PC-9 (cell line): ENCODE results near the gene EGR1. TPM values are rescaled to one million over a fixed set of nuclear protein-coding genes. Genes with fewer than 3 reads are reported as not detected.
A peak's percentile ranks its signal among the peaks of the same experiment; 100 is the strongest.

ENCODE experiments used
- Bru-seq: library from RNA; stranded (reverse); fragments of 400-500 nt; gene quantifications from one replicate; lab custom pipeline; 2021; lab: Mats Ljungman, UMichigan
- BruChase-seq, 2 experiments: library from RNA; stranded (reverse); fragments of 400-500 nt; gene quantifications; one replicate each; lab custom pipeline; 2021; lab: Mats Ljungman, UMichigan
- BruUV-seq: library from RNA; stranded (reverse); fragments of 400-500 nt; replicated peaks from 2 replicates; lab custom pipeline; 2021; lab: Mats Ljungman, UMichigan
- CTCF ChIA-PET: fragments of 300-600 bp; sonication (Branson Sonifier 250); formaldehyde crosslinking; loops from one replicate; lab custom pipeline; 2022; ENCODE audit warnings: antibody characterized with exemption; lab: Charles Lee
- POLR2A ChIA-PET: fragments of 300-600 bp; sonication (Branson Sonifier 250); formaldehyde crosslinking; loops from one replicate; lab custom pipeline; 2022; ENCODE audit warnings: antibody characterized with exemption; ENCODE audit not compliant: unreplicated experiment; lab: Charles Lee
- DNase-seq, 2 experiments: peaks; one replicate each; pipeline versions ENCODE4 v3.0.0 to v3.0.0-alpha.2; 2015 to 2022; ENCODE audit warnings: mixed read lengths in 1 of 2
- H2AFZ ChIP-seq: fragments of 200-600 bp; sonication (generic); 2 replicates; pipeline ENCODE4 v1.8.1; 2017; ENCODE audit warnings: antibody characterized with exemption
- H3F3A ChIP-seq: fragments of 200-600 bp; sonication (generic); 2 replicates; pipeline ENCODE4 v1.8.1; 2017; ENCODE audit warnings: antibody characterized with exemption, mild to moderate bottlenecking, low read depth; ENCODE audit not compliant: insufficient read depth
- H3K27ac ChIP-seq: fragments of 200-600 bp; sonication (generic); 2 replicates; pipeline ENCODE4 v1.6.1; 2016; ENCODE audit warnings: mixed run types
- H3K27me3 ChIP-seq: fragments of 200-600 bp; sonication (generic); 2 replicates; pipeline ENCODE4 v1.6.1; 2016; ENCODE audit warnings: low read depth, mixed run types; ENCODE audit not compliant: insufficient read depth
- H3K36me3 ChIP-seq: fragments of 200-600 bp; sonication (generic); 2 replicates; pipeline ENCODE4 v1.6.1; 2016; ENCODE audit warnings: low read depth, mixed run types
- H3K4me1 ChIP-seq: fragments of 200-600 bp; sonication (generic); replicated peaks from 2 replicates; pipeline ENCODE4 v1.6.1; 2016; ENCODE audit warnings: mixed run types; ENCODE audit not compliant: insufficient read depth
- H3K4me2 ChIP-seq: fragments of 200-600 bp; sonication (generic); 2 replicates; pipeline ENCODE4 v1.6.1; 2017; ENCODE audit warnings: mixed run types
- H3K4me3 ChIP-seq: fragments of 200-600 bp; sonication (generic); 2 replicates; pipeline ENCODE4 v1.6.1; 2016; ENCODE audit warnings: mixed run types
- H3K79me2 ChIP-seq: fragments of 200-600 bp; sonication (generic); 2 replicates; pipeline ENCODE4 v1.6.1; 2017; ENCODE audit warnings: low read depth, mixed run types
- H3K9me2 ChIP-seq: fragments of 200-600 bp; sonication (generic); 2 replicates; pipeline ENCODE4 v1.8.1; 2017; ENCODE audit warnings: mild to moderate bottlenecking; ENCODE audit not compliant: insufficient read depth
- H3K9me3 ChIP-seq: fragments of 200-600 bp; sonication (generic); 2 replicates; pipeline ENCODE4 v1.8.1; 2016; ENCODE audit warnings: low read depth; ENCODE audit not compliant: insufficient read depth
- H4K20me1 ChIP-seq: fragments of 200-600 bp; sonication (generic); 2 replicates; pipeline ENCODE4 v1.8.1; 2017; ENCODE audit not compliant: insufficient read depth
- EZH2 ChIP-seq: fragments of 200-600 bp; sonication (generic); IDR thresholded peaks from 2 replicates; pipeline ENCODE4 v1.8.0; 2017; ENCODE audit warnings: antibody characterized with exemption, low read depth
- intact Hi-C: fragments of 100-400 bp; cut with micrococcal nuclease; formaldehyde crosslinking; loops from one replicate; pipeline ENCODE4 v1.10.0; 2022; ENCODE audit not compliant: unreplicated experiment
- long read RNA-seq: library from polyadenylated mRNA; stranded (forward); transcript quantifications from one replicate; pipeline ENCODE4 v2.0.0, GENCODE V29; 2022
- total RNA-seq: library from RNA; stranded (reverse); gene quantifications from 2 replicates; pipeline ENCODE4 v1.2.3, GENCODE V29; 2021
- TF ChIP-seq, protein P1 (sequence below): fragments of 200-600 bp; sonication (generic); conservative IDR thresholded peaks from 2 replicates; pipeline ENCODE4 v1.6.1; 2017; ENCODE audit warnings: mixed run types, antibody characterized with exemption, mild to moderate bottlenecking, moderate library complexity

Gene EGR1
- 24.7 and 31.0 TPM in 2 replicates for total RNA-seq
- percentile 99 among the genes with signal in this experiment for Bru-seq, nascent RNA
- percentile 98 among the genes with signal in this experiment for BruChase-seq, experiment 1, labeled RNA remaining after a 2-hour chase
- percentile 82 among the genes with signal in this experiment for BruChase-seq, experiment 2, labeled RNA remaining after a 6-hour chase
- long read RNA-seq, transcript EGR1-201 (2 exons, 3,138 nt), result major isoform, 9 of 15 reads
- long read RNA-seq, partial matches to known transcripts, result 0 of 15 reads
- long read RNA-seq, other reads (novel, unspliced or antisense), result 6 of 15 reads

DNA sequence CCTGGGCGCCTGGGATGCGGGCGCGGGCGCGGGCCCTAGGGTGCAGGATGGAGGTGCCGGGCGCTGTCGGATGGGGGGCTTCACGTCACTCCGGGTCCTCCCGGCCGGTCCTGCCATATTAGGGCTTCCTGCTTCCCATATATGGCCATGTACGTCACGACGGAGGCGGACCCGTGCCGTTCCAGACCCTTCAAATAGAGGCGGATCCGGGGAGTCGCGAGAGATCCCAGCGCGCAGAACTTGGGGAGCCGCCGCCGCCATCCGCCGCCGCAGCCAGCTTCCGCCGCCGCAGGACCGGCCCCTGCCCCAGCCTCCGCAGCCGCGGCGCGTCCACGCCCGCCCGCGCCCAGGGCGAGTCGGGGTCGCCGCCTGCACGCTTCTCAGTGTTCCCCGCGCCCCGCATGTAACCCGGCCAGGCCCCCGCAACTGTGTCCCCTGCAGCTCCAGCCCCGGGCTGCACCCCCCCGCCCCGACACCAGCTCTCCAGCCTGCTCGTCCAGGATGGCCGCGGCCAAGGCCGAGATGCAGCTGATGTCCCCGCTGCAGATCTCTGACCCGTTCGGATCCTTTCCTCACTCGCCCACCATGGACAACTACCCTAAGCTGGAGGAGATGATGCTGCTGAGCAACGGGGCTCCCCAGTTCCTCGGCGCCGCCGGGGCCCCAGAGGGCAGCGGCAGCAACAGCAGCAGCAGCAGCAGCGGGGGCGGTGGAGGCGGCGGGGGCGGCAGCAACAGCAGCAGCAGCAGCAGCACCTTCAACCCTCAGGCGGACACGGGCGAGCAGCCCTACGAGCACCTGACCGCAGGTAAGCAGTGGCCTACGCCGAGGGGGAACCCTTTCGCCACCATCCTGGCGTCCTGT is at the start of gene EGR1:
TSS of gene EGR1 (plus strand) at position 219 of the 864 bp plus-strand sequence. CDS start at position 502, 283 bp downstream.
- peak; percentile 83 to 95 for DNase-seq
- H3K36me3 ChIP-seq, result no peaks in the 10 kb centered on the region
- BruUV-seq, result no TSS peak
- ChIA-PET CTCF (interaction anchor here (0.6 to 2.1 kb wide), 3 partner anchors 37 to 62 kb away, joined by 4 to 6 read pairs (median 4); no protein-coding TSS in a partner anchor), POLR2A (interaction anchor here (0.6 to 0.8 kb wide), 4 partner anchors 20 to 808 kb away, joined by 3 to 8 read pairs (median 4); partner anchors contain the start of gene HSPA9)
- TF ChIP-seq EZH2, result no peak
- TF ChIP-seq, protein P1, sequence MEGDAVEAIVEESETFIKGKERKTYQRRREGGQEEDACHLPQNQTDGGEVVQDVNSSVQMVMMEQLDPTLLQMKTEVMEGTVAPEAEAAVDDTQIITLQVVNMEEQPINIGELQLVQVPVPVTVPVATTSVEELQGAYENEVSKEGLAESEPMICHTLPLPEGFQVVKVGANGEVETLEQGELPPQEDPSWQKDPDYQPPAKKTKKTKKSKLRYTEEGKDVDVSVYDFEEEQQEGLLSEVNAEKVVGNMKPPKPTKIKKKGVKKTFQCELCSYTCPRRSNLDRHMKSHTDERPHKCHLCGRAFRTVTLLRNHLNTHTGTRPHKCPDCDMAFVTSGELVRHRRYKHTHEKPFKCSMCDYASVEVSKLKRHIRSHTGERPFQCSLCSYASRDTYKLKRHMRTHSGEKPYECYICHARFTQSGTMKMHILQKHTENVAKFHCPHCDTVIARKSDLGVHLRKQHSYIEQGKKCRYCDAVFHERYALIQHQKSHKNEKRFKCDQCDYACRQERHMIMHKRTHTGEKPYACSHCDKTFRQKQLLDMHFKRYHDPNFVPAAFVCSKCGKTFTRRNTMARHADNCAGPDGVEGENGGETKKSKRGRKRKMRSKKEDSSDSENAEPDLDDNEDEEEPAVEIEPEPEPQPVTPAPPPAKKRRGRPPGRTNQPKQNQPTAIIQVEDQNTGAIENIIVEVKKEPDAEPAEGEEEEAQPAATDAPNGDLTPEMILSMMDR, result no peak
- H3F3A ChIP-seq, result peaks cover 4% of the 10 kb centered on the region; the same call in 1 of the 2 replicates
- peaks cover 18% of the 10 kb centered on the region for H4K20me1 ChIP-seq
- peak within 1 kb of the TSS; percentile 89 for H2AFZ ChIP-seq
- peak within 1 kb of the TSS; percentile 80 for H3K4me3 ChIP-seq
- H3K79me2 ChIP-seq, result no peaks in the 10 kb centered on the region
- H3K4me2 ChIP-seq, result peak within 1 kb of the TSS; percentile 97
- no peaks in the 10 kb centered on the region for H3K27me3 ChIP-seq
- peaks cover 6% of the 10 kb centered on the region for H3K4me1 ChIP-seq
- intact Hi-C loops, result loop anchor here (1.0 kb wide), 1 partner anchor 78 kb away; the partner anchor contains the start of gene ETF1
- peak within 1 kb of the TSS; percentile 81 for H3K27ac ChIP-seq
- no peaks in the 10 kb centered on the region for H3K9me3 ChIP-seq
- no peaks in the 10 kb centered on the region for H3K9me2 ChIP-seq

DNA sequence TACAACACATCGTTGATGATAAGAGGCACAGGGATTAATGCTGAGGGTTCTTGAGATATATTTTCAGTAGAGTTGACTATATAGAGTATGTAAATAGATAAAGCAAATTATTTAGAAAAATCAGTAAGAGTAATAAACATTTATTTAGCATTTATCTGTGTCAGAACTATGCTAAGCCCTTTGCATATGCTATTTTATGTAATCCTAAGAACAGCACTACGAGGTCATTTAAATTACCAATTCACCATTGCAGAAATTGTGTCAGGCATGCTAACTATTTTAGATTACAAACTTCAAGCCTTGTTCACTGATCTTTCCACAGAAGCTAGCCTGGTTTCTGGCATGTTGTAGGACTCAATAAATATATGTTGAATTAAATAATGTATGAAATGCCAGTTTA is 46.8 kb upstream of the EGR1 start:
- intact Hi-C loops, result no loop called here
- TF ChIP-seq, protein P1, result no peak
- no peak for TF ChIP-seq EZH2
- H3K79me2 ChIP-seq, result no peaks in the 10 kb centered on the region
- CTCF ChIA-PET, result no interaction called here
- H2AFZ ChIP-seq, result no peak overlapping the region
- no peaks in the 10 kb centered on the region; the same call in 1 of the 2 replicates for H3F3A ChIP-seq
- H4K20me1 ChIP-seq, result no peaks in the 10 kb centered on the region
- H3K4me3 ChIP-seq, result no peak overlapping the region
- H3K4me2 ChIP-seq, result no peak overlapping the region
- peaks cover 42% of the 10 kb centered on the region for H3K36me3 ChIP-seq
- H3K9me2 ChIP-seq, result no peaks in the 10 kb centered on the region
- H3K9me3 ChIP-seq, result no peaks in the 10 kb centered on the region
- H3K4me1 ChIP-seq, result no peaks in the 10 kb centered on the region
- BruUV-seq, result no TSS peak
- no peak overlapping the region for H3K27ac ChIP-seq
- DNase-seq, result no peak
- POLR2A ChIA-PET, result no interaction called here
- H3K27me3 ChIP-seq, result no peaks in the 10 kb centered on the region

DNA sequence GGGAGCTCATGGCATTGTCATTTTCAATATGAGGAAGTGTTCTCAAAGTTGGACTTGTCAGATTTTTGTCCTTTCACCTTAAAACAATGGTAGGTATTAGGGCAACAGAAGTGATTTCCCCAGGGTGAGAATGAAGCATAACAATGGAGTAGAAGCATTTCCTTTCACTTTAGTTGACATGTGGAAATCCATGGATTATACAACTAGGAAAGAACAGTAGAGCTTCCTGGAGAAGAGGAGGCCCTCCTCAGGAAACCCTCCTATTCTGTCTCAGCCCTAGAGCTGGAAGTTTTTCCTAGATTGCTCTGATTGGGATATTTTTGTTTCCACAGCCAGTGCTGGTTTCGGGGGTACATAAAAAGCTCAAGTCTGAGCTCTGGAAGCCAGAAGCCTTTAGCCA is 40.2 kb upstream of the EGR1 start:
- CTCF ChIA-PET, result no interaction called here

More for the DNA sequence above, 40.2 kb upstream of the EGR1 start:
- H3K4me3 ChIP-seq, result no peak overlapping the region
- H4K20me1 ChIP-seq, result no peaks in the 10 kb centered on the region
- intact Hi-C loops, result no loop called here
- no peaks in the 10 kb centered on the region for H3K27me3 ChIP-seq
- H3K4me2 ChIP-seq, result no peak overlapping the region
- no peak overlapping the region for H3K27ac ChIP-seq
- H3K79me2 ChIP-seq, result no peaks in the 10 kb centered on the region
- H3K4me1 ChIP-seq, result no peaks in the 10 kb centered on the region
- peaks cover 50% of the 10 kb centered on the region for H3K36me3 ChIP-seq
- no peaks in the 10 kb centered on the region for H3K9me3 ChIP-seq
- no TSS peak for BruUV-seq
- H3K9me2 ChIP-seq, result no peaks in the 10 kb centered on the region
- no peak overlapping the region for H2AFZ ChIP-seq
- DNase-seq, result no peak
- POLR2A ChIA-PET, result no interaction called here
- H3F3A ChIP-seq, result no peaks in the 10 kb centered on the region; the same call in 1 of the 2 replicates
- TF ChIP-seq EZH2, result no peak
- TF ChIP-seq, protein P1, result no peak
